NCI-H2227 treated with DMSO at 0.1 percent for 48 hours (cell line): ENCODE measurements around the gene INSM2.
A peak's percentile ranks its signal among the peaks of the same experiment; 100 is the strongest.

Source experiments
- DNase-seq: peaks from one replicate; lab custom pipeline; 2025; lab: John Stamatoyannopoulos, UW

The INSM2 gene

GRCh38 chr14:35543006-35543405, 9.0 kb downstream of the INSM2 start:
- no peak for DNase-seq

- DNase-seq, result no peak
Measured at GRCh38 chr14:35549551-35549950, 15.6 kb downstream of the INSM2 start.

DNA sequence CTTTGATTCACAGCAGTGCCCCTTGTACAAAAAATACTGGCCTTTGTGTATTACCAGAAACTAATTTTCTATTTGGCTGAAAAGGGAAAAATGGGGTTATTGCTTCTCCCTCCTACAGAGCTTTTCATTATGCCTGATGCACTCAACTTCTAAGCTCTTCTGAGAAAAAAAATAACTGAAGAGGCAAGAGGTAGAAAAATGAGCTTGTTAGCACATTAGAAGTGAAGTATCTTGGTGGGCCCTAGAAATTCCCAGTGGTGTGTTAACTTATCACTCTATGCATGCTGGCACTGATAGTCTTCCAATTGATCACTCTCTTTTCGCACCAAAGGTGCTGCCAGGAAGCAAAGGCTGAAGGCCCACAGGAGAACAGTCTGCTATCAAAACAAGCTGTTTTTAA, 17.1 kb downstream of the INSM2 start:
- DNase-seq, result peak; percentile 38

- no peak for DNase-seq
Measured at GRCh38 chr14:35553808-35554207, 19.8 kb downstream of the INSM2 start.

DNA sequence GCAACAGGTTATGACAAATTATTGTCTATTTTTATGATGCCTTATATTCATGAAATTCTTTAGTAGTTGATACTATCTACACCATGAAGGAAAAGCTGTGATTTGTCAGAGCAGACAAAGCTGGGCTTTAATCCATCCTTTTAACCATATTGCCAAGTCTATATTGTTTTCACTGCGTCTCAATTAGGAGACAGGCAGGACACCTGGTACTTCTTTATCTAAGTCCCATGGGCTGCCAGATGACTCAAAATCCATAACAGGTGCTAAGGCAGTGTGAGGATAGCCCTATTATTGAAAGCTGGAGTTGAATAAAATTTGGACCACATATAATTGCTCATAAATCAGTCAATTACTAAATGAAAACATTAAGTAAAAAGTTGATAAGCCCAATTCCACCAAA, 22.6 kb downstream of the INSM2 start:
- no peak for DNase-seq

- no peak for DNase-seq
Measured at GRCh38 chr14:35557221-35557747, 23.3 kb downstream of the INSM2 start.

DNA sequence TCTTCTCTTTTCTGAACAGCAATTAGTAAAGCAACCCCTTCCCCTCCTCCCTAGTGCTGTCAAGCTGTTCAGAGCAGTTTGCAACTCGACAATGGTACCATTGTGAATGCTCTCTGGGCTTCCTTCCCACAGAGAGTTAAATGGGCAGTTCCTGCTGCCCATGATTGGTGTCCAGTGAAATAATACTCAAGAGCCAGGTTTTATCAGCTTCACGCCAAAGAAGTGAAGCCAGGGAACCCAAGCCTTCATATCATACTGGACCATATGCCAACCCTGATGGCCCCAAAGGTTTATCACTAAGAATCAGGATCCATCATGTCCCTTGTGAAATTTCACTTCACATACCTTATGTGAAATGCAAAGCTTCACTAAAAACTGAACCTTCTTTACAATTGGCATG, 24.7 kb downstream of the INSM2 start:
- DNase-seq, result no peak

- DNase-seq, result no peak
Measured at GRCh38 chr14:35565871-35566464, 32.0 kb downstream of the INSM2 start.

- DNase-seq, result no peak
Measured at GRCh38 chr14:35571598-35571997, 37.6 kb downstream of the INSM2 start.

- no peak for DNase-seq
Measured at GRCh38 chr14:35573911-35574310, 39.9 kb downstream of the INSM2 start.

DNA sequence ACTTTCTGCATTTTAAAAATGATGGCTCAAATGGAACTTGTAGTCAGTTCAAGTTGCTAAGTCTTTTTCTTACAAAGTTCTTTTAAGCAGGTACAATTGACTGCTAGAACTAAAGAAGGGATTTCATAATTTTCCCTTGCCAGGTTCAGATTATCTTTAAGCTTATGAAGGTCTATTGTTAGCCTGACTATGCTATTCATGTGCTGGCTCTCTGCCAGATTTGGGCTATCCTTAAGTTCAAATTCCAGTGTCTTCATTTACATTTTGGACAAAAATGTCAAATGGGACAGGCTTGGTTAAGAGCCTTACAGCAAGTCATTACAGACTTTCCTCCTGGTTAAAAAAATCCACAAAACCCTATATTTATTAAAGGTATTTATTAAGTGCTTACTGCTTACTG, 42.3 kb downstream of the INSM2 start:
- DNase-seq, result no peak

- no peak for DNase-seq
Measured at GRCh38 chr14:35576856-35577255, 42.9 kb downstream of the INSM2 start.

- no peak for DNase-seq
Measured at GRCh38 chr14:35578135-35578534, 44.2 kb downstream of the INSM2 start.

DNA sequence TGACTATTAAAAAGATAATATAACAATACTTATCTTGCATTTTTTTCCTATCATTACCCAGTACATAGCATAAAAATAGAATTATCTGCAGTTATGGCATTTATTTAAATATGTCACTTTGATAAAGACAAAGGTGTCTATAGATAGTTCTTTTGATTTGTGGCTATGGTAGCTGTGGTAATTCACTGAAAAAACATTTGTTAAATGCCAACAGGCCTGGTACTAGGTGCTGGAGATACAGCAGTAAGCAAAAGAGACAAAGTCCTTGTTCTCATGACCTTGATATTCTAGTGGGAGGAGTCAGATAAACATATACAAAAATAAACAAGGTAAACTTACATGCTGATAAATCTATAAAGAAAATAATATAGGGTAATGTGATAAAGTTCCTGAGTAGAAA, 44.7 kb downstream of the INSM2 start:
- DNase-seq, result no peak
